Activated CD4-positive, alpha-beta T cell treated with anti-CD3 and anti-CD28 coated beads, Interleukin-2, amount 10 ng/mL, durations not matched to agents 7 days and 5 days (primary cell): ENCODE data around the gene TCL1B. TPM values are rescaled to one million over a fixed set of nuclear protein-coding genes. Genes with fewer than 3 reads are reported as not detected.

Experiments used
- CTCF ChIA-PET: fragments of 350-600 bp; sonication (Branson Sonifier 250); formaldehyde crosslinking; loops from one replicate; lab custom pipeline; 2021; ENCODE audit warnings: antibody characterized with exemption; lab: Charles Lee
- POLR2A ChIA-PET: fragments of 350-600 bp; sonication (Branson Sonifier 250); formaldehyde crosslinking; loops from one replicate; lab custom pipeline; 2021; ENCODE audit warnings: antibody characterized with exemption; lab: Charles Lee
- DNase-seq: peaks from one replicate; pipeline ENCODE4 v3.0.0-alpha.2; 2020
- H3K27ac Mint-ChIP-seq: one replicate; pipeline ENCODE4 v1.8.0; 2021; ENCODE audit warnings: mild to moderate bottlenecking, moderate library complexity, mixed read lengths
- H3K27me3 Mint-ChIP-seq: one replicate; pipeline ENCODE4 v1.8.0; 2021; ENCODE audit warnings: mixed read lengths
- H3K36me3 Mint-ChIP-seq: one replicate; pipeline ENCODE4 v1.8.0; 2021; ENCODE audit warnings: low read depth, mixed read lengths
- H3K4me1 Mint-ChIP-seq: one replicate; pipeline ENCODE4 v1.8.0; 2021; ENCODE audit warnings: mixed read lengths
- H3K4me3 Mint-ChIP-seq: one replicate; pipeline ENCODE4 v1.8.0; 2021; ENCODE audit warnings: mild to moderate bottlenecking, moderate library complexity, mixed read lengths
- H3K9me3 Mint-ChIP-seq: one replicate; pipeline ENCODE4 v1.8.0; 2021; ENCODE audit warnings: mixed read lengths
- total RNA-seq, 2 experiments: library from RNA; stranded (reverse); gene quantifications; one replicate each; pipeline ENCODE4 v1.2.3, GENCODE V29; 2021

Gene TCL1B
- not detected for total RNA-seq

GRCh38 chr14:95685978-95686922 lies at the start of gene TCL1B:
TCL1B (plus strand) TSS chr14:95686426; CDS start chr14:95686468, 42 bp downstream.
- no peaks in the 10 kb centered on the region for H3K4me1 Mint-ChIP-seq
- ChIA-PET POLR2A (no interaction called here), CTCF (no interaction called here)
- H3K27ac Mint-ChIP-seq = no peak within 1 kb of the TSS
- peaks cover 5% of the 10 kb centered on the region for H3K27me3 Mint-ChIP-seq
- DNase-seq = no peak
- H3K9me3 Mint-ChIP-seq = no peaks in the 10 kb centered on the region
- H3K36me3 Mint-ChIP-seq = no peaks in the 10 kb centered on the region
- H3K4me3 Mint-ChIP-seq = no peak within 1 kb of the TSS

- ChIA-PET POLR2A (no interaction called here), CTCF (no interaction called here)
- no peak overlapping the region for H3K27ac Mint-ChIP-seq
- H3K9me3 Mint-ChIP-seq = no peaks in the 10 kb centered on the region
- no peaks in the 10 kb centered on the region for H3K36me3 Mint-ChIP-seq
- H3K4me3 Mint-ChIP-seq = no peak overlapping the region
- DNase-seq = no peak
- no peaks in the 10 kb centered on the region for H3K27me3 Mint-ChIP-seq
- H3K4me1 Mint-ChIP-seq = no peaks in the 10 kb centered on the region
Observed at GRCh38 chr14:95644981-95645380, 41.2 kb upstream of the TCL1B start.

GRCh38 chr14:95645389-95645996 lies 40.7 kb upstream of the TCL1B start:
- no peak overlapping the region for H3K4me3 Mint-ChIP-seq
- CTCF ChIA-PET = no interaction called here
- H3K27ac Mint-ChIP-seq = no peak overlapping the region
- no peaks in the 10 kb centered on the region for H3K27me3 Mint-ChIP-seq
- H3K9me3 Mint-ChIP-seq = no peaks in the 10 kb centered on the region
- H3K36me3 Mint-ChIP-seq = no peaks in the 10 kb centered on the region
- no peaks in the 10 kb centered on the region for H3K4me1 Mint-ChIP-seq
- POLR2A ChIA-PET = no interaction called here
- DNase-seq = no peak

- Mint-ChIP-seq H3K4me3 (no peak overlapping the region), H3K36me3 (no peaks in the 10 kb centered on the region), H3K9me3 (no peaks in the 10 kb centered on the region), H3K4me1 (peaks cover 4% of the 10 kb centered on the region), H3K27me3 (no peaks in the 10 kb centered on the region), H3K27ac (no peak overlapping the region)
- CTCF ChIA-PET = no interaction called here
- DNase-seq = no peak
- POLR2A ChIA-PET = no interaction called here
Observed at GRCh38 chr14:95647926-95648325, 38.3 kb upstream of the TCL1B start.

GRCh38 chr14:95649230-95649629 lies 37.0 kb upstream of the TCL1B start:
- Mint-ChIP-seq H3K27ac (no peak overlapping the region), H3K36me3 (no peaks in the 10 kb centered on the region), H3K4me3 (no peak overlapping the region), H3K4me1 (peaks cover 5% of the 10 kb centered on the region), H3K9me3 (no peaks in the 10 kb centered on the region), H3K27me3 (no peaks in the 10 kb centered on the region)
- DNase-seq = no peak
- POLR2A ChIA-PET = no interaction called here
- CTCF ChIA-PET = no interaction called here

GRCh38 chr14:95651028-95651427 lies 35.2 kb upstream of the TCL1B start:
- POLR2A ChIA-PET = no interaction called here
- no peak for DNase-seq
- Mint-ChIP-seq H3K36me3 (no peaks in the 10 kb centered on the region), H3K4me1 (peaks cover 5% of the 10 kb centered on the region), H3K27me3 (no peaks in the 10 kb centered on the region), H3K4me3 (no peak overlapping the region), H3K27ac (no peak overlapping the region), H3K9me3 (no peaks in the 10 kb centered on the region)
- CTCF ChIA-PET = no interaction called here

GRCh38 chr14:95651821-95652583 lies 34.2 kb upstream of the TCL1B start:
- peaks cover 5% of the 10 kb centered on the region for H3K4me1 Mint-ChIP-seq

GRCh38 chr14:95652690-95653089 lies 33.5 kb upstream of the TCL1B start:
- POLR2A ChIA-PET = no interaction called here
- peaks cover 5% of the 10 kb centered on the region for H3K4me1 Mint-ChIP-seq

More at GRCh38 chr14:95651821-95652583, 34.2 kb upstream of the TCL1B start:
- ChIA-PET CTCF (no interaction called here), POLR2A (no interaction called here)
- H3K9me3 Mint-ChIP-seq = no peaks in the 10 kb centered on the region
- peaks cover 4% of the 10 kb centered on the region for H3K27me3 Mint-ChIP-seq
- no peak overlapping the region for H3K4me3 Mint-ChIP-seq
- no peak overlapping the region for H3K27ac Mint-ChIP-seq
- H3K36me3 Mint-ChIP-seq = no peaks in the 10 kb centered on the region
- DNase-seq = no peak

GRCh38 chr14:95655461-95655860 lies 30.8 kb upstream of the TCL1B start:
- POLR2A ChIA-PET = no interaction called here
- H3K9me3 Mint-ChIP-seq = no peaks in the 10 kb centered on the region

More at GRCh38 chr14:95652690-95653089, 33.5 kb upstream of the TCL1B start:
- Mint-ChIP-seq H3K27ac (no peak overlapping the region), H3K27me3 (peaks cover 4% of the 10 kb centered on the region), H3K9me3 (no peaks in the 10 kb centered on the region), H3K36me3 (no peaks in the 10 kb centered on the region), H3K4me3 (no peak overlapping the region)
- no peak for DNase-seq
- CTCF ChIA-PET = no interaction called here

GRCh38 chr14:95656634-95657033 lies 29.6 kb upstream of the TCL1B start:
- no peaks in the 10 kb centered on the region for H3K9me3 Mint-ChIP-seq
- H3K36me3 Mint-ChIP-seq = no peaks in the 10 kb centered on the region
- no peak overlapping the region for H3K27ac Mint-ChIP-seq
- DNase-seq = no peak
- peaks cover 5% of the 10 kb centered on the region for H3K4me1 Mint-ChIP-seq
- ChIA-PET CTCF (no interaction called here), POLR2A (no interaction called here)
- peaks cover 4% of the 10 kb centered on the region for H3K27me3 Mint-ChIP-seq
- no peak overlapping the region for H3K4me3 Mint-ChIP-seq

More at GRCh38 chr14:95655461-95655860, 30.8 kb upstream of the TCL1B start:
- Mint-ChIP-seq H3K4me3 (no peak overlapping the region), H3K27me3 (peaks cover 4% of the 10 kb centered on the region), H3K4me1 (peaks cover 5% of the 10 kb centered on the region), H3K27ac (no peak overlapping the region), H3K36me3 (no peaks in the 10 kb centered on the region)
- CTCF ChIA-PET = no interaction called here
- DNase-seq = no peak

GRCh38 chr14:95657454-95657853 lies 28.8 kb upstream of the TCL1B start:
- Mint-ChIP-seq H3K27ac (no peak overlapping the region), H3K4me1 (peaks cover 7% of the 10 kb centered on the region), H3K27me3 (peaks cover 4% of the 10 kb centered on the region), H3K9me3 (no peaks in the 10 kb centered on the region), H3K4me3 (no peak overlapping the region), H3K36me3 (no peaks in the 10 kb centered on the region)
- DNase-seq = no peak
- ChIA-PET CTCF (no interaction called here), POLR2A (no interaction called here)

GRCh38 chr14:95659293-95659989 lies 26.8 kb upstream of the TCL1B start:
- Mint-ChIP-seq H3K4me3 (no peak overlapping the region), H3K36me3 (no peaks in the 10 kb centered on the region), H3K4me1 (peaks cover 9% of the 10 kb centered on the region), H3K9me3 (no peaks in the 10 kb centered on the region), H3K27me3 (peaks cover 4% of the 10 kb centered on the region), H3K27ac (no peak overlapping the region)
- CTCF ChIA-PET = no interaction called here
- DNase-seq = no peak
- POLR2A ChIA-PET = no interaction called here
